HUES64 (cell line): ENCODE results near the gene MEX3C.

ENCODE experiments used
- H3K27ac ChIP-seq: 2 replicates; pipeline ENCODE4 v1.7.0; 2013; ENCODE audit warnings: low read depth, low read length, inconsistent platforms
- H3K27me3 ChIP-seq: 2 replicates; pipeline ENCODE4 v1.6.1; 2013; ENCODE audit warnings: mild to moderate bottlenecking, low read length; ENCODE audit not compliant: insufficient read depth
- H3K36me3 ChIP-seq: 2 replicates; pipeline ENCODE4 v1.6.1; 2013; ENCODE audit warnings: mild to moderate bottlenecking, low read length; ENCODE audit not compliant: insufficient read depth
- H3K4me1 ChIP-seq: 2 replicates; pipeline ENCODE4 v1.6.1; 2013; ENCODE audit warnings: mild to moderate bottlenecking, low read length, moderate library complexity; ENCODE audit not compliant: insufficient read depth
- H3K4me3 ChIP-seq: 2 replicates; pipeline ENCODE4 v1.5.1; 2013; ENCODE audit warnings: mild to moderate bottlenecking, low read length, moderate library complexity
- H3K9ac ChIP-seq: 2 replicates; pipeline ENCODE4 v1.6.1; 2013; ENCODE audit warnings: mild to moderate bottlenecking, low read depth, low read length
- H3K9me3 ChIP-seq: 2 replicates; pipeline ENCODE4 v1.6.1; 2013; ENCODE audit warnings: low read depth, low read length; ENCODE audit not compliant: insufficient read depth
- WGBS: fragments of 150-250, 120-280 bp; methylation state at CpG from one replicate; pipeline ENCODE4 v1.1.7; 2013; ENCODE audit warnings: missing lambda C conversion rate; 5-methylcytosine and 5-hydroxymethylcytosine counted together

Gene MEX3C

GRCh38 chr18:51168026-51168742 lies 29.3 kb downstream of the MEX3C start:
- Histone ChIP-seq H3K4me1 (peaks cover 35% of the 10 kb centered on the region), H3K9ac (no peak overlapping the region), H3K27ac (peak overlapping the region; percentile 85; the same call in 1 of the 2 replicates), H3K36me3 (peaks cover under 1% of the 10 kb centered on the region; the same call in 1 of the 2 replicates), H3K4me3 (no peak overlapping the region), H3K27me3 (no peaks in the 10 kb centered on the region), H3K9me3 (no peaks in the 10 kb centered on the region)
- 30% methylated on average over 5 of the region's 5 CpGs for WGBS

GRCh38 chr18:51165296-51165695 lies 32.2 kb downstream of the MEX3C start:
- H3K36me3 ChIP-seq, result no peaks in the 10 kb centered on the region
- no peaks in the 10 kb centered on the region for H3K27me3 ChIP-seq
- 93% methylated on average over 2 of the region's 2 CpGs for WGBS
- peak overlapping the region; percentile 56; the same call in 1 of the 2 replicates for H3K27ac ChIP-seq
- peaks cover 18% of the 10 kb centered on the region for H3K4me1 ChIP-seq
- H3K9me3 ChIP-seq, result no peaks in the 10 kb centered on the region
- H3K4me3 ChIP-seq, result no peak overlapping the region
- no peak overlapping the region for H3K9ac ChIP-seq

DNA sequence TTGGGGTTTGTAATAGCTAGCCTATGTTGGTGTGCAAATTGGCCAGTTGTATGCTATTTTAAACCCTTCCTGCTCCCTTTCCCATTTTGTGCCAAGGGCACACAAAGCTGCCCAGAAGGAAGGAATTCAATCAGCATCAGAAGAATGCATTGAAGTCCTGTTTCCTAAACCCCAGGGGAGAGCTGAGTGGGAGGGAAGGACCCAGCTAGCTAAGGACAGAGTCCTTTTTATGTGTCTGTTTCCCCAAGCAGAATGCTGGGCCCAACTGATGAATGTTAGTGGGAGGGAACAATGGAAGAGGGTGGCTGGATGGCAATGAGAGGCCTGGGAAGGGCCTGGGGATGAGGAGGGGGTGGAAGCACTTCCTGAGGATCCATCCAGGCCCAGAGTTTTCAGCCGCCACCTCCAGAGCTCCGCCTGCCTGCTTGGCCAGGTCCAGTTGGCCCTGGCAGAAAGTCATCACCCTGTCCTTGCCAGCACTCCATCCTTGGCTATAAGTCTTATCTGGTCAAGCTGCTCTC lies 32.7 kb downstream of the MEX3C start:
- Histone ChIP-seq H3K4me3 (no peak overlapping the region), H3K36me3 (no peaks in the 10 kb centered on the region), H3K9me3 (no peaks in the 10 kb centered on the region), H3K27ac (peak overlapping the region; percentile 56; the same call in 1 of the 2 replicates), H3K4me1 (peaks cover 18% of the 10 kb centered on the region), H3K9ac (no peak overlapping the region), H3K27me3 (no peaks in the 10 kb centered on the region)
- 83% methylated on average over 2 of the region's 2 CpGs for WGBS

- WGBS, result 93% methylated on average over 8 of the region's 8 CpGs
- no peaks in the 10 kb centered on the region for H3K9me3 ChIP-seq
- no peak overlapping the region for H3K9ac ChIP-seq
- H3K4me1 ChIP-seq, result peaks cover 18% of the 10 kb centered on the region
- H3K27me3 ChIP-seq, result no peaks in the 10 kb centered on the region
- peak overlapping the region; percentile 50; the same call in 1 of the 2 replicates for H3K27ac ChIP-seq
- H3K36me3 ChIP-seq, result no peaks in the 10 kb centered on the region
- no peak overlapping the region for H3K4me3 ChIP-seq
Measured at GRCh38 chr18:51164342-51164741, 33.1 kb downstream of the MEX3C start.

DNA sequence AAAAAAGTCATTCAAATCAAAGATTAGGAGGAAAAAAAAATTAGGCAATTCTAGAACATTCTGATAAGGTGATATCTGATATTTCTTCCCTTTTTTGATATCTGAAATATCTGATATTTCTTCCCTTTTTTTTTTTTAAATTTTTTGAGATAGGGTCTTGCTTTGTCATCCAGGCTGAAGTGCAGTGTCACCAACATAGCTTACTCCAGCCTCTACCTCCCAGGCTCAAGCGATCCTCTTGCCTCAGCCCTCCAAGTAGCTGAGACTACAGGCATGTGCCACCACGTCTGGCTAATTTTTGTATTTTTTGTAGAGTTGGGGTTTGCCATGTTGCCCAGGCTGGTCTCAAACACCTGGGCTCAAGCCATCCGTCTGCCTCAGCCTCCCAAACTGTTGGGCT lies 33.9 kb downstream of the MEX3C start:
- 90% methylated on average over 3 of the region's 3 CpGs for WGBS
- Histone ChIP-seq H3K27ac (no peak overlapping the region), H3K4me3 (no peak overlapping the region), H3K36me3 (no peaks in the 10 kb centered on the region), H3K4me1 (peaks cover 17% of the 10 kb centered on the region), H3K27me3 (no peaks in the 10 kb centered on the region), H3K9me3 (no peaks in the 10 kb centered on the region), H3K9ac (no peak overlapping the region)

- H3K4me3 ChIP-seq, result no peak overlapping the region
- H3K9ac ChIP-seq, result no peak overlapping the region
- no peaks in the 10 kb centered on the region for H3K9me3 ChIP-seq
- H3K27me3 ChIP-seq, result no peaks in the 10 kb centered on the region
- H3K27ac ChIP-seq, result no peak overlapping the region
- peaks cover 13% of the 10 kb centered on the region for H3K4me1 ChIP-seq
- H3K36me3 ChIP-seq, result no peaks in the 10 kb centered on the region
- 90% methylated on average over 3 of the region's 3 CpGs for WGBS
Measured at GRCh38 chr18:51162617-51163016, 34.9 kb downstream of the MEX3C start.

GRCh38 chr18:51160646-51161045 lies 36.8 kb downstream of the MEX3C start:
- Histone ChIP-seq H3K36me3 (no peaks in the 10 kb centered on the region), H3K9me3 (no peaks in the 10 kb centered on the region), H3K27ac (no peak overlapping the region), H3K27me3 (no peaks in the 10 kb centered on the region), H3K4me1 (peaks cover 13% of the 10 kb centered on the region), H3K4me3 (no peak overlapping the region), H3K9ac (no peak overlapping the region)
- WGBS, result 84% methylated on average over 5 of the region's 5 CpGs

DNA sequence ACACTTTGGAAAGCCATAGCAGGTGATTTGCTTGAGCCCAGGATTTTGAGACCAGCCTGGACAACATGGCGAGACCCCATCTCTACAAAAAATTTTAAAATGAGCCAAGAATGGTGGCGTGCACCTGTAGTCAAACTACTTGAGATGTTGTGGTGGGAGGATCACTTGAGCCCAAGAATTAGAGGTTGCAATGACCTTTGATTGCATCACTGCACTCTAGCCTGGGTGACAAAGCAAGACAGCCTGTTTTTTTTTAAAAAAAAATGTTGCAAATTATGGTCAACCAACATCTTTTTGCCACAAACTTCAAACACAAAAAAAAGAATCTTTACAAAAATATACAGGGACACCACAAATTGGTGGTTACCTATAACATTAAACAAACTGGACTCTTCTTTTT lies 40.3 kb downstream of the MEX3C start:
- H3K9me3 ChIP-seq, result no peaks in the 10 kb centered on the region
- no peak overlapping the region for H3K4me3 ChIP-seq
- no peak overlapping the region for H3K9ac ChIP-seq
- no peaks in the 10 kb centered on the region for H3K4me1 ChIP-seq
- 94% methylated on average over 2 of the region's 2 CpGs for WGBS
- H3K27me3 ChIP-seq, result no peaks in the 10 kb centered on the region
- H3K27ac ChIP-seq, result no peak overlapping the region
- no peaks in the 10 kb centered on the region for H3K36me3 ChIP-seq

DNA sequence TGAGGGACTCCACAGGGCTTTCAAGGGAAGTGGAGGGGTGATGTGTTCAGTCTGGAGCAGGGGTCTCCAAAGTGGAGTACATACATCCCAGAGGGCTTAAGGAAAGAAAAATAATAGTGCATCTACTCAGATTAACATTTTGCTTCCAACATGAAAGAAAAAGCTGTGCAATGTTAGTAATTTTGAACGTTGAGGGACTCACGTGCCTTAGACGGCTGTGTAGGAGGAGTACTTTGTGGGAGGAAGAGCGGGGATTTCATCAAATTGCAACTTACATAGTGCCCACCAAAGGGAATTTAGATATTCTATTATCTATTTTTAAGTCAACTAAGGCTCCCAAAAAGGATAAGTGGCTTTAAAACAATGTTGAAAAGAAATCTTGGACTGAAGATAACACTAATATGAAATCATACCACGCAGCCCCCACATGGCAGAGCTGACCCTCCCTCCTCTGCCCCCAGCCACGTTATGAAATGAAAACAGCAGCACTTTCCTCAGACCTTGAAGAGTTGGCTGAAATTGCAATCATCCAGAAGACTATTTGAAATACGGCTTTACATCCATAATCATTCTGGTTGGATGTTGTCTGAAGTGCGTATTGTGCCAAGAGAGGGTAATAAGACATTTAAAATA lies 42.9 kb downstream of the MEX3C start:
- Histone ChIP-seq H3K27me3 (no peaks in the 10 kb centered on the region), H3K9me3 (no peaks in the 10 kb centered on the region), H3K36me3 (no peaks in the 10 kb centered on the region), H3K9ac (no peak overlapping the region), H3K4me3 (no peak overlapping the region), H3K4me1 (no peaks in the 10 kb centered on the region), H3K27ac (no peak overlapping the region)
- whole genome bisulfite sequencing, result 96% methylated on average over 6 of the region's 8 CpGs

DNA sequence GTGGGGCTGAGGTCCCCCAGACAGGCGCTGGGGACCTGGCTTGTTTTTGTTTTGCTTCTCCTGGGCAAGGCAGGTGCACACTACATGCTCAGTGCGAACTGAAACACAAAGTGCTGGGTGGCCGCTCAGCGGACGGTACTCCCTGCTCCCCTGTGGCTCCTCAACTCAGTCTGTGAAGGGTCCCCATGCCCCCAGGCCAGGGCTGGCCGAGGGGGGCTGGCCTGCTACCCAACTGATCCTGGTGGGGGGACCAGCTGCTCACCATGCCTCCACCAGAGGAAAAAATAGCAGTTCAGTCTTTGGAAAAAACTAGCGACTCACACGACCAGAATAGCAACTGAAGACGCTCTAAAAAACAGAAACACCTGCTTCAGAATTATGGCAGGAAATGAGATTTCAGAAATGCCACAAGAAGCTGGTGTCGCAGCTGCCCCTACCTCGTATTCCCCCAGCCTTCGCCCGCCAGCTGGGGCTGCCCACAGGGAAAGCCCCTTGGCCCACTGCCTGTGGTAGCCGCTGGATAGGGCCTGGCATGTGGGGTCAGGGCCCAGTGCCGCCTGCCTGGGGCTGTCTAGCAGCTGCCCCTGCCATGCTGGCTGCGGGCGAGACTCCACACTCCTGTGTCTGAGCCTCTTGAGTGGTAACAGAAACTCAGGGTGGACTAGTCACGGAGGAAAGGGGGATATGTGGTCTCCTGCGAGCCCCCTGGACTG lies 43.7 kb downstream of the MEX3C start:
- no peak overlapping the region for H3K4me3 ChIP-seq
- no peaks in the 10 kb centered on the region for H3K36me3 ChIP-seq
- H3K27me3 ChIP-seq, result no peaks in the 10 kb centered on the region
- no peak overlapping the region for H3K27ac ChIP-seq
- no peak overlapping the region for H3K9ac ChIP-seq
- WGBS, result 92% methylated on average over 19 of the region's 19 CpGs
- no peaks in the 10 kb centered on the region for H3K9me3 ChIP-seq
- H3K4me1 ChIP-seq, result no peaks in the 10 kb centered on the region
